ENCODE data around the gene IFNA4.

The IFNA4 gene

DNA sequence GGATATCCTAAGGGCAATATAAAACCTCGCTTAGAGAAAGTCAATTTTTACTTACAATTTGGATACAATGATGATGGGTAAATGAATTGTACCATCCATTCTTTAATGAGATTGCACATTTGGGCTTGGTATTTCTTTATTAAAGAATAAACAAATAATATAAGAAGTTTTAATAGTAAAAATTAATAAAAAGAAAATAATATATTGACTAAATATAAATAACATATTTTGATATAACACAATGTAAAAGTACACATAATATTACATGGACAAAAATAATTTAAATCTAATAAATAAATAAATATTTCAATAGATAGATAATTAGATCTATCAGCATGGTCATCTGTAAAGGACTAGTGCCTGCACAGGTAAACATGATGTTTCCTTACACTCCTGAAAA is 21.9 kb downstream of the IFNA4 start:
- no peak for DNase-seq (ENCODE audit: low read depth)

DNA sequence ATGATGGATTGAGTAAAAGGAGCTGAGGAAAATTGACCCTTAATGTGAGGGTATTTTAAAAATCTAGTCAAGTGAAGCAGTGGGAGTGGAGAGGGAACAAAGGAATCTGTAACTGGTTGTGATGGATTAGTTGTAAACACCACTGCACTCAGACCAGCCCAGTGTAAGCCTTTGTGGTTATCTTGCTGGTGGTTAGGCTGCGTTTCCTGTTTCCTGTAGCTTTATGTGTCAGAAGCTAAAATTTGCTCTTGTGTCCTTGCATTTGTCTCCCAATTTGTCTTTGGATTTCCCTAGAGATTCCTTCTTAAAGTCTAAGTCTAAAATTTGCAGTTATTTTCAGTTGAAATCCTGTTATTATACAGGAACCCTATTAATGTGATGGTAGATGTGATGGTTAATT is 27.2 kb downstream of the IFNA4 start:
- DNase-seq (ENCODE audit: low read depth), result no peak

DNA sequence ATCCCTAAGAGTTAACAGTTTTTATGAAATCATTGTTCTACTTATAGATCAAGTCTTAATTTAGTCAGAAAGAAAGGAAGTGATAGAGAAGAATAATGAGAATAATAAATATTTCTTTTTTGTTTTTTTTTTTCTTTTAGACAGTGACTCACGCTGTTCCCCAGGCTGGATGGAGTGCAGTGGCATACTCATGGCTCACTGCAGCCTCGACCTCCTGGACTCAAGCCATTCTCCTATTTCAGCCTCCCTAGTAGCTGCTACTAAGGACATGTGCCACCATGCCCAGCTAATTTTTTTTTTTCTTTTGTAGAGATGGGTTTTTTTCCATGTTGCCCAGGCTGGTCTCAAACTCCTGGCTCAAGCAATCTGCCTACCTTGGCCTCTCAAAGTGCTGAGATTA is 31.9 kb downstream of the IFNA4 start:
- no peak for DNase-seq (ENCODE audit: low read depth)

DNA sequence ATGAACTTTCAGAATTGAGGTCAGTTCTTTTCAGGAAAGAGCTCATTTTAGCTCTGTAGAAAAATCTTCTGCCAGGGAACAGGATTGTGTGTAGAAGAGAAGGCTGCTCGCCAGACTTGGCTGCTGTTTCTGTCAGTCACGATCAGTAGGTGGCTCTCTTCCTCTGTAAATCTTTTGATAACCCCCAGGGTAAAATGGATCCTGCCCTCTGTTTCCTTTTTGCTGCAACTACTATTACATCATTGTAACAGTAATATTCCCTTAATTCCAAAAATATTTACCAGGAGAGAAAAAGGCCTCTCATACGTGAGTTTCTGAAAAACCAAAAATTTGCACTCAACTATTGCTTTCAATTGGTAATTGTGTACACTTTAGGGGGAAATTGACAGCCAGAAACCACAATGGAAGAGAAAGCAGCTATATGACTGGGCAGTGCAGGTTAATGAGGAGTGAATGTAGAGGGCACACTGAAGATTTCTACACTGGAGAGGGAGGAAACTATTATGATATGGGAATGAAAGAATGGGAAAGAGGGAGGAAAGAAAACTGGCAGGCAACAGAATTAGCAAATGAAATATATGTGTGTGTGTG is 33.3 kb downstream of the IFNA4 start:
- no peak for DNase-seq (ENCODE audit: low read depth)

DNA sequence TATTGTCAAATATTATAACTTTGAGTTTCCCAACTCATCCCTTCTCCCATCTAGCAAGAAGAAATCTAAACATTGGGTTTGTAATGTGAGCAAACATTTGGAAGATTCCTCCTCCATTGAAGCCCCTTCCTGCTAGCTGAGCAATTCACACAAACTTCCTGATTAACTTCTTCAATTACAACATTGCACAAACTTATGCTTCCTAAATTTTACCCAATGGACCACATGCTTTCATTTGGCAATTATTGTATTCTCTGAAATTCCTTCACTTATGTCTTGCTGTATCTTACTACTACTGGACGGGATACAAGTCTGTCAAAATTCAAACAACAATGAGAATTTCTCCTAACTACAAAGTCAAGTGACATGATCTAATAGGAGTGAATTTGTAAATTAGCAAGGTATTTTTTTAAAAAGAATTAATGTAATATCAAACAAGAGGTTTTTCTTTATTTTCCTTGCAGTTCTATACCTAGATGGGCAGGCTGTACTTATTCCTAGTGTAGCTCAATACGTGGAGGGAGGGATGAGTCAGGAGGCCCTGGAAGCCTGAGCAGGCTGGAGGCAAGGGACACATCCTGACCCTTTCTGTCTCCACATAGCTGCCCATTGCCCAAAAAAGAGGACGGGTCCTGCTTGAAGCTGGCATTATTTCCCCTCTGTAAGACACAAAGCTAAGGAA is 33.9 kb downstream of the IFNA4 start:
- no peak for DNase-seq (ENCODE audit: low read depth)

DNA sequence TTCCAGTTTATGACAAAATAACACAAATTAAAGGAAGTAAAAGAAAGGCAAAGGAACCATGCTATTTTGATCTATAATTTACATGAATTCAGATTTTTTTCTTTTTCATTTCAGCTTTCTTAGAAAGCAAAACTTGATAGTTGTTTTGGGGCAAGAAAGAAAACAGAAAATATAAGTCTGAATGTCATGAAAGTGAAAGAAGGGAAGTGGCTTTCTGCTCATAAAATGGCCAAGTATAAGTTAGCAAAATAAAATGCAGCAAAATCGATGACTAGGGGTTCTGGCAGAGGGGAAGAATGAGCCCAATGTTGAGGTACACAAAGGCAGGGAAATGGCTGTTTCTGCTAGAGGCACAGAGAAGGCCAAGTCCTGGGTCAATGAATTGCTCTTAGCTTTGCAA is 42.8 kb downstream of the IFNA4 start:
- no peak for DNase-seq (ENCODE audit: low read depth)

DNA sequence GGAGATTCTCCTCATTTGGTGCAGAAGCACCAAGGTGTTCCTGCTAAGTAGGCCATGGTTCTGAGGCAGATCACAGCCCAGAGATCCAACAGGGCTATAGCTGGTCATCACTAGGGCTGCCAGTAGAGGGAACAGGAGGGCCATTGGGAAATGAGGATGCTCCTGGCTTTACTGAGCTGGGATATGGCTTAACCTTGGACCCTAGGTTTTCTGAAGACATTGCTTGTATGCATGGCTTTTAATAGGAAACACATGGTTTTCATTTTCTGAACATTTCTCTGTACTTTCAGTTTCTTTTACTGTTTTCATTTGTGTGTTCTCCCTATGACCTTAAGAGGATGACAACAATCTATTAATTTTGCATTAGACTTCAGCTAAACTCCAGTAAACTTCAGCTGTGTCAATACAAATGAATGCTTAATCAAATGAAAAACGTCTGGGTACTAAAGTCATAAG is 45.9 kb downstream of the IFNA4 start, which contains the start of gene IFNW1:
Gene IFNW1, minus strand, starts transcription at position 406 of the 456 bp plus-strand sequence. Its CDS starts 262 bp downstream, at position 144.
- DNase-seq (ENCODE audit: low read depth), result no peak

DNA sequence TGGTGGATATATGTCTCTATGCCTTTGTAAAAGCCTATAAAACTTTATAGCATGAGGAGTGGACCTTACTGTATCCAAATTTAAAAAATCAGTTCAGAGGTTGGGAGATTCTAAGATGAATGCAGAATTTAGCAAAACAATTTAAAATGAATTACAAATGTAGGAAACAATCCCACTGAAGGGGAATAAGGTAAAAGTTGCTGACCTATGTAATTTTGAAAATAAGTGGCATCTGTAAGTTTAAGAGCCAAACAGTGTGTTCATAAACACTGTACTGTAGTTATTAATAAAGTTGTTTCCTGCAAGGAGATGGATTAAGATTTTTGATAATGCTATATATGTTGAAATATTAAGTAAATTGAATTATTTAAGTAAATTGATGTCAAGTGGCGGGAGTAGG is 50.4 kb downstream of the IFNA4 start:
- DNase-seq (ENCODE audit: low read depth), result no peak
